Hepatic stellate cell (primary cell): ENCODE data around the gene MEIS1.

Source experiments
- DNase-seq: peaks from one replicate; pipeline ENCODE4 v3.0.0; 2011; ENCODE audit warnings: low spot score

MEIS1 gene

GRCh38 chr2:66566726-66567399 lies 131.9 kb downstream of the MEIS1 start:
- no peak for DNase-seq

DNA sequence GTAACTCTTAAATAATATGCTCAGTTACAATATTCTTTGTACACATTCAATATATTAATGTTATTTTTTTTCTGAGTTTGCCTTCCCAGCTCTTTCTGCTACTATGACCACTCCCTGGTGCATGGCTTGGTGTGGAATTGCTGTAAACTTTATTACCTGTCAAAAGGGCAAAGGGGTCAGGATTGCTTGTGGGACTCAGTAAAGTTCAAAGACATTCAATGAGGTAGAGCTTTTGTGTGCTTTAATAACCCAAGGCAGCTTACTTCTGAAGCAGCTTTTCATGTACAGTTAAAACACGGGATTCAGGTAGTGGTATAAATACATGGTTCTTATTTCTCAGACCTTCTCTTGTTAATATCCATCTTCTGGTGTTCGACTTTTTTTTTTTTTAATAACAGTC lies 132.8 kb downstream of the MEIS1 start:
- no peak for DNase-seq

DNA sequence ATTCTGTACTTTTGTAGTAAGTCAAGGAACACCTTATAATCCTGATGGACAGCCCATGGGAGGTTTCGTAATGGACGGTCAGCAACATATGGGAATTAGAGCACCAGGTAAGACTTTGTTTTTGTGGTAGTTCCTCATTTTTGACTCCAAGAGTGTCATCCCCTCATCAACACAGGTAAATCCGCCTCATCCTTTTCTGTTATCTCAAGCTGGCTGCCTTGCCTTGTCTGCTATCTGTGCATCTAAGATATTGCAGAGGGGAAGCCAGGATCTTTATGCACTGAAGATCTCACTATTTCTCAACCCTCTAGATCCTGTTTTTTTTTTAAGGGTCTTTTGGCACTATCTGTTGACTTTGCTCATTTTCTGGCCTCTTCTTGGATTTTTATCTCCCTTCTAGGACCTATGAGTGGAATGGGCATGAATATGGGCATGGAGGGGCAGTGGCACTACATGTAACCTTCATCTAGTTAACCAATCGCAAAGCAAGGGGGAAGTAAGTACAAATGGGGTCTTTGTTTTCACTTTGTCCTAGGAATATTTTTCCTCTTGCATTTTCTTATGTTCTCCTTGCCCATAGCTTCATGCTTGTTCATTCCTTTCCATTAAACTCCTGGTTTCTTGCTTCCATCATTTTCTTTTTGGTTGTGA lies 133.8 kb downstream of the MEIS1 start:
- no peak for DNase-seq

DNA sequence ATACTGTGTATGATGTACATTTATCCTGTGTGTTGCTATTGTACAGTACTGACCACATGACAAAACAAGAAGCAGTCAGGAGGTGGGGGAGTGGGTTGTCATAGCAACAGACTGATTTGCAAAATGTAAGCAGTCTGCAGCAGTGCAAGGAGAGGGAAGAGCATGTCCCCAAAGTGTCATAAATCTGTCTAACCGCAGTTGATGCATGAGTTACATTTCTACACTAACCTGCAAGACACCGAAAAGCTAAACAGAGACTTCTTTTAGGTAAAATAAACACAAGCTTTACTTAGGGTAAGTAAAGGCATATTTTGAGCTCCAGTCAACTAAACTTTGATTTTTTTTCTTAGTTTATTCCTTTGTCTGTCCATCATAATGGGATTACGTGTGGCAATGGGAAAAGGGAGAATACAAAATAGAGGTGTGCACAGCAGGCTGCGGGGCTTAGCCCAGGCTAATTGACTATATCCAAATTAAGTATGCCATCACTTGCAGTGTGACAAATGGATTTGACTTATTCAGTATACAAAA lies 134.5 kb downstream of the MEIS1 start:
- DNase-seq, result no peak

DNA sequence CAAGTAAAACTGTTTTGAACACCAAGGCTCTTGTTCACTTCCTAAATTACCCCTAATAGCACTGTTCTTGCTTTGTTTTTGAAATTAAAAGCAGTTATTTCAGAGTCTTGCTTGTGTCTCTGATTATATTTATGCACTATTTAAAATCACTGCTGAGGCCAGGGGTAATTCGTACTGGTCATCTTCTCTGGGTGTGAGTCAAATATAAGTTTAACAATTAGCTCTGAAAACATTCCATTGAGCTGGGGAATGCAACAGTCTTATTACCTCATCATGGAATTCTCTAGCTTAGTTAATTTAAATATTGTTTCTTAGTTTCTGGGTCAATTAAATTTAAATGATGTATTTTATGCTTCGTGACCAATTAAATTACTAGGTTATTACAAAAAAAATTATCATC lies 135.0 kb downstream of the MEIS1 start:
- no peak for DNase-seq

DNA sequence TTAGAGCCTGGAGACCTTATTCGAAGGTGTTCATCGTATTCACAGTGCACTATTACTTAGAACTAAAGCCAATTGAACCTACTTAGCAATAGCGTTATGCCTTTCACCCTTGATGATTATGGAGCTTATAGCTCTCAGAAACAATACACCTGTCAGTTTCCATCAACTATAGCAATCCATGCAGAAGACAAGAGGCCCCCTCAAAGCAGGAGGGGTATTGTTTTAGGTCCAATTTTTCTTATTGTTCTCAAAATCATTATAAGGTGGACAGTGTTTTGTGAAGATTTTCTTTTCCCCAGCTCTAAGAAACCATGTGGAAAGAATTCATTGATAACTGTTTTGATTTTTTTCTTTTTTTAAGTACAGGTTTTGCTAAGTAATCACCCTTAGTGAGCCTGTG lies 135.5 kb downstream of the MEIS1 start:
- DNase-seq, result no peak

DNA sequence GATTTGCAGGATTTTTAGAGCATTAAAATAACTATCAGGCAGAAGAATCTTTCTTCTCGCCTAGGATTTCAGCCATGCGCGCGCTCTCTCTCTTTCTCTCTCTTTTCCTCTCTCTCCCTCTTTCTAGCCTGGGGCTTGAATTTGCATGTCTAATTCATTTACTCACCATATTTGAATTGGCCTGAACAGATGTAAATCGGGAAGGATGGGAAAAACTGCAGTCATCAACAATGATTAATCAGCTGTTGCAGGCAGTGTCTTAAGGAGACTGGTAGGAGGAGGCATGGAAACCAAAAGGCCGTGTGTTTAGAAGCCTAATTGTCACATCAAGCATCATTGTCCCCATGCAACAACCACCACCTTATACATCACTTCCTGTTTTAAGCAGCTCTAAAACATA lies 137.0 kb downstream of the MEIS1 start:
- no peak for DNase-seq

DNA sequence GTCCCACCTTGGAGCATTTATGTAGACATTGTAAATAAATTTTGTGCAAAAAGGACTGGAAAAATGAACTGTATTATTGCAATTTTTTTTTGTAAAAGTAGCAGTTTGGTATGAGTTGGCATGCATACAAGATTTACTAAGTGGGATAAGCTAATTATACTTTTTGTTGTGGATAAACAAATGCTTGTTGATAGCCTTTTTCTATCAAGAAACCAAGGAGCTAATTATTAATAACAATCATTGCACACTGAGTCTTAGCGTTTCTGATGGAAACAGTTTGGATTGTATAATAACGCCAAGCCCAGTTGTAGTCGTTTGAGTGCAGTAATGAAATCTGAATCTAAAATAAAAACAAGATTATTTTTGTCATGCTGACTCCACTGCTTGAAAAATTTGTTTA lies 137.5 kb downstream of the MEIS1 start:
- no peak for DNase-seq

DNA sequence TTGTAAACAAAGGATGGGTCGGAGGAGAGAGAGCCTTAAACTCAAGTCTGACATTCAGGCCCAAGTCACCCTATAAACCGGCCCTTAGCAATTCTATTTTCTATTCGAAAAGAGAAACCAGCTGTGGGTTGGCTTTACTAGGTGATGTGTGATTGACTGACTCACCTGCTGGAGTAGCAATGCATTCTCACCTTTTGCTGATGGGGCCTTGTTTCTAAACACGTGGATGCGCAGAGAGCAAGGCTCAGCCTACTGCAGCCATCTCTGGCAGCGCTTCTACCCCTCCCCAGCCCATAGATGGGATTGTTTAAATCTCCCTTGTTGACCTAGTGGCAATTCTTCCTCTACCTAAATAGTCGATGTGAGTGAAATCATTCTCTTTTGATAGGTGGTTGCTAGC lies 138.5 kb downstream of the MEIS1 start:
- DNase-seq, result no peak

GRCh38 chr2:66573821-66574233 lies 138.9 kb downstream of the MEIS1 start:
- no peak for DNase-seq

DNA sequence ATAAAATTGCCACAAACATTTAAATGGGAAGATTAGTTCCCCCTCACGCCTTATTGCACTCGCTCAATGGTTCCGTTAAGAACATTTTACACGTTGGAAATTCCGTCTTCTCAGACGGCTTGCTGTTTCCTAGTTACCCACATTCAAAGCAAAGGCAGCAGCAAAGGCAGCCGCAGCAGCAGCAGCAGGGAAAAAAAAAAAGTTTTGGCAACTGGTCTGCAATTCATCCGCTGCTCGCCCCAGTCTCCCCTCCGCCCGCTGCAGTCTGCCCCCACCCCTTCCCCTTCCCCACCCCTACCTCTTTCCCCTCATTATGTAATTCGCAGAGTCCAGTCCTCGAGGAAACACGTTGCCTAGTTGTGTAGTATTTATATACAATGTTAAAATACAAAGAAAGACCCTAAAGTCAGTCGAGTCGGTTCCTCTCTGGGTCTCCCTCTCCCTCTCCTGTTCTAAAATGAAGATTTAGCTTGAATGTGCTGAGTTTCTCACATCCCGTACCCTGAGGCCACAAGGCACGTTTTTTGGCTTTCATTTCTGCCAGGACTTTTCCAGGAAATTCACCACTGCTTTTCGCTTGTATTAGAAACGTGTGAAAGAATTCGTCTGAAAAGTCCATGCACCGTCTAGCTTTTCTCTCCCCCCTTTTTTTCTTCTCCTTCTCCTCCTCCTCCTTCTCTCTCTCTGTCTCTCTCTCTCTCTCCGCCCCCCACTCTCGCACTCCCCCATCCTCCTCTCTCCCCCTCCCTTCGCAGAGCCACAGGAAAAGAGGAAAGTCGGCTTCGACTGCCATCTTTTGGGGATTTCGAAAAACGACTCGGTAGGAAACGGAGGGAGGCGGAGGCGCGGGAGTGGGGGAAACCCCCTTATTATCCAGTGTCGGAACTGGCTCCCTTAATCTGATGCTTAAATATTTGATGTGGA lies 140.0 kb downstream of the MEIS1 start:
- DNase-seq, result peak; percentile 75

DNA sequence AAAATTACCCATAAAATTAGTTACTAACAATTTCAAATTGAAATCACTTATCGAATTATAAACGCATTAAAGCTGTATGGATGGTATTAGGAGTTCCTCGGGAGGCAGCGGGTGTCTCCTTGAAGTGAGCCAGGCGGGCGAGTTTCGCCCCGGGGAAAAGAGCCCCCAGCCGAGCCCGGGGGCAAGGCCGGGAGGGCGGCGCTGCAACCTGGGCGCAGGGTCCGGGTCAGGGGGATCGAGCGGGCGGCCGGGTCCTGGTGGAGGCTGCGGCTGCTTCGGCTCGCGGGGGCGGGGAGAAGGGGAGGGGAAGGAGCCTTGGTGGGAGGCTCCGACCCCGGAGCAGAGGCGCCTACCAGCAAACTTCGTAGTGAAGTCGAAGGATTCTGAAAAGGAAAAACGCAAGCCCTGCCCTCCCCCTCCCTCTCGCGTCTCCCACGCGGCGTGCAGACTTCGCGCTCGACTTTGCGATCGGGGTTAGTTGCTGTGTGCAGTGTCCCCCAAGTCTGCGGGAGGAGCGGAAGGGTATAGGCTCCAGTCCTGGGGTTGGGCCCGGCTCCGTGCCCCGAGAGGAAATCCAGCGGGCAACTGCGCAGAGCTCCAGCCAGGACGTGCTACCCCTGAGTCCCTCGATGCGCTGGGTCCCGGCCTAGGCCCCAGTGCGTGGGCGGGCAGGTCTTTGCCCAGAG lies 140.8 kb downstream of the MEIS1 start:
- peak; percentile 42 for DNase-seq

DNA sequence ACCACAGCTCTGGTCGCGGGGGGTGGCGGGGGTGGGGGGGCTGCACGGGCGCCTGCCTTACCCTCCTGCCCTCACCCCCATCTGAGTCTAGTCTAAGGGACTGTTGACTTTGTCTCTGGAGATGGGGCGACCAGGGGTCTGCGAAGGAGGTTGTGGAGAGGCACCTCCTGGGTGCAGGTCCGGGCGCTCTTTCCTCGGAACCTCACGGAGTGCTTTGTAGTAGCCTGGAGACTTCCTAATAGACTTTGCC lies 141.3 kb downstream of the MEIS1 start:
- no peak for DNase-seq

GRCh38 chr2:66576561-66577320 lies 141.8 kb downstream of the MEIS1 start:
- DNase-seq, result peak; percentile 62

GRCh38 chr2:66577321-66578053 lies 142.6 kb downstream of the MEIS1 start:
- DNase-seq, result peak; percentile 52

- DNase-seq, result peak; percentile 46
Observed at GRCh38 chr2:66578054-66578686, 143.2 kb downstream of the MEIS1 start.

DNA sequence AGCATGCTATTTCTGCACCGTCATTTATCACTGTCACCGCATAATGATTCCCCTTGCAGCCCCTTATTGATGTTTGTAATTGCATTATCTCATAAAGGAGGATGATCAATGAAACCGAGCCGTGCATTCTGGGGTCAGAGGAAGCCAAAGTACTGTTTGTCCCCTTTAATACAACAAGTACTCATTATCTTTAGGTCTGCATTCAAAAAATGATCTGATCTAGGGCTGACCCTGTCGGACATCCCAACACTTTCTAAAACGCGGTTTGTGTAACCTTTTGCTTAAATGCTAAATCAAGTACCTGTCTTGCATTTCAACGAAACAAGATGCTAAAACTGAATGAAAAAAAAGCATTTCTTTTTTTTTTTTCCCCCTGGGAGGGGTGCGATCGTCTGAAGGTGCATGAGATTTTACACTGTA lies 143.8 kb downstream of the MEIS1 start:
- DNase-seq, result no peak

- DNase-seq, result no peak
Observed at GRCh38 chr2:66579186-66580126, 144.5 kb downstream of the MEIS1 start.
